Right lobe of liver (tissue), 6 donors: Measurements from ENCODE around the gene SLC39A2. TPM values are rescaled to one million over a fixed set of nuclear protein-coding genes. Genes with fewer than 3 reads are reported as not detected.

Source experiments
- ATAC-seq, 4 donors: fragments of 200-7000 bp; cut with Tn5 transposase; one replicate each; pipeline ENCODE4 v1.9.1; 2020; ENCODE audit warnings: mild to moderate bottlenecking in 4 of 4, moderate library complexity in 4 of 4
- DNase-seq, 3 donors: peaks; one replicate each; pipeline ENCODE4 v3.0.0-alpha.2; 2020
- H3K27ac ChIP-seq, 3 donors: fragments of 200-600 bp; one replicate each; pipeline ENCODE4 v1.8.0; 2022
- H3K27me3 ChIP-seq, 2 donors: fragments of 200-600 bp; one replicate each; pipeline ENCODE4 v1.8.0; 2022
- H3K36me3 ChIP-seq, 4 donors: fragments of 200-600 bp; sonication (generic) in 1 of 4; one replicate each; pipeline versions ENCODE4 v1.5.1 to v1.8.0; 2017 to 2022; ENCODE audit warnings: control low read depth in 1 of 4
- H3K4me1 ChIP-seq, 4 donors: fragments of 200-600 bp; sonication (generic) in 1 of 4; one replicate each; pipeline versions ENCODE4 v1.5.1 to v1.8.0; 2017 to 2022; ENCODE audit warnings: control low read depth in 1 of 4
- H3K4me3 ChIP-seq, 3 donors: fragments of 200-600 bp; one replicate each; pipeline ENCODE4 v1.8.0; 2022
- H3K9me3 ChIP-seq, 4 donors: fragments of 200-600 bp; sonication (generic) in 1 of 4; one replicate each; pipeline versions ENCODE4 v1.5.1 to v1.8.0; 2017 to 2022; ENCODE audit warnings: control low read depth in 1 of 4
- CTCF ChIP-seq, 4 donors: fragments of 200-600 bp in 3 of 4; fragments of 450-650 bp in 1 of 4; IDR thresholded peaks; one replicate each; pipeline versions ENCODE4 v1.5.1 to v1.8.0; 2016 to 2022; ENCODE audit warnings: antibody characterized with exemption in 4 of 4, mild to moderate bottlenecking in 2 of 4
- POLR2A ChIP-seq: fragments of 450-650 bp; IDR thresholded peaks from one replicate; pipeline ENCODE4 v1.6.1; 2017; ENCODE audit warnings: antibody characterized with exemption, mild to moderate bottlenecking
- WGBS: methylation state at CpG from one replicate; pipeline ENCODE4 v1.1.6; 2018; ENCODE audit warnings: low coverage, low lambda C conversion rate; ENCODE audit not compliant: insufficient coverage; ENCODE audit errors: missing lambda C conversion rate; 5-methylcytosine and 5-hydroxymethylcytosine counted together
- intact Hi-C, 2 donors: fragments of 100-400 bp; cut with DNase I; formaldehyde crosslinking; loops; one replicate each; pipeline versions ENCODE4 v1.11.2 to v1.14.1; 2022
- total RNA-seq, 6 experiments: library from RNA; depleted of rRNA in 2 of 6; stranded (reverse); fragments of >200 nt in 2 of 6; fragmentation: NEBNext Ultra II Directional in 3 of 6; extraction: Animal tissue kit (Norgen Biotek cat#: 25700) in 3 of 6; gene quantifications; one replicate each; pipeline versions ENCODE4 v1.1.0 to v1.2.4, GENCODE V29; 2016 to 2023
- donor health status: DM: no; HTN: yes; CAD: no.
- donor health status: DM: no; HTN: no; CAD: no.
- donor health status: DM: no; HTN: no; CAD: no.
- donor health status: DM: no; HTN: yes; CAD: no.
- donor health status: DM: no; HTN: yes; CAD: no.

The SLC39A2 gene
- total RNA-seq, 6 experiments from 2014 or later, result not detected

- intact Hi-C loops, result no loop called here
- Histone ChIP-seq H3K27ac (no peak overlapping the region), H3K27me3 (no peaks in the 10 kb centered on the region), H3K4me1 (peaks cover 0 to 12% (median 2%) of the 10 kb centered on the region in 4 donors), H3K36me3 (no peaks in the 10 kb centered on the region), H3K9me3 (no peaks in the 10 kb centered on the region), H3K4me3 (no peak overlapping the region)
- DNase-seq (no peak), ATAC-seq (no peak)
- 84% methylated on average over 3 of the region's 3 CpGs for WGBS
- TF ChIP-seq CTCF (IDR thresholded peaks at IDR 0.05), result no peak
- TF ChIP-seq POLR2A, result no peak
Measured at GRCh38 chr14:20973501-20973900, 25.6 kb upstream of the SLC39A2 start.

- no peak for ATAC-seq
- intact Hi-C loops, result no loop called here
Measured at GRCh38 chr14:20976291-20976690, 22.8 kb upstream of the SLC39A2 start.

GRCh38 chr14:20978687-20979086, 20.4 kb upstream of the SLC39A2 start:
- Histone ChIP-seq H3K36me3 (no peaks in the 10 kb centered on the region), H3K4me3 (no peak overlapping the region), H3K27ac (no peak overlapping the region), H3K9me3 (no peaks in the 10 kb centered on the region), H3K4me1 (no peaks in the 10 kb centered on the region), H3K27me3 (no peaks in the 10 kb centered on the region)
- ATAC-seq (no peak), DNase-seq (no peak)
- no peak for TF ChIP-seq POLR2A
- no peak for TF ChIP-seq CTCF (IDR thresholded peaks at IDR 0.05)
- 56% methylated on average over 1 of the region's 1 CpG for WGBS
- intact Hi-C loops, result no loop called here

More at GRCh38 chr14:20976291-20976690, 22.8 kb upstream of the SLC39A2 start:
- H3K27me3 ChIP-seq, result no peaks in the 10 kb centered on the region
- no peak overlapping the region for H3K4me3 ChIP-seq
- TF ChIP-seq CTCF (IDR thresholded peaks at IDR 0.05) (no peak), POLR2A (no peak)
- no peaks in the 10 kb centered on the region for H3K9me3 ChIP-seq
- H3K36me3 ChIP-seq, result no peaks in the 10 kb centered on the region
- no peak for DNase-seq
- H3K4me1 ChIP-seq, result peaks cover 0 to 4% (median 0%) of the 10 kb centered on the region in 4 donors
- WGBS, result 100% methylated on average over 1 of the region's 1 CpG
- no peak overlapping the region for H3K27ac ChIP-seq

GRCh38 chr14:20980906-20981305, 18.2 kb upstream of the SLC39A2 start:
- Histone ChIP-seq H3K27me3 (no peaks in the 10 kb centered on the region), H3K36me3 (no peaks in the 10 kb centered on the region), H3K4me3 (no peak overlapping the region), H3K9me3 (no peaks in the 10 kb centered on the region), H3K27ac (no peak overlapping the region), H3K4me1 (no peaks in the 10 kb centered on the region)
- ATAC-seq, result no peak
- TF ChIP-seq CTCF (IDR thresholded peaks at IDR 0.05), result no peak
- no peak for TF ChIP-seq POLR2A
- WGBS, result 45% methylated on average over 1 of the region's 1 CpG
- no peak for DNase-seq
- intact Hi-C loops, result no loop called here
